Endodermal cell (in vitro differentiated cells): ENCODE measurements around the gene KRT2. TPM values are rescaled to one million over a fixed set of nuclear protein-coding genes. Genes with fewer than 3 reads are reported as not detected.
"Not testable (repeated sequence)": the region's sequence is repeated elsewhere in the genome, so short reads cannot be mapped to it uniquely, and the experiment has no call there.

Experiments used
- DNase-seq: peaks from one replicate; pipeline ENCODE4 v3.0.0-alpha.2; 2017
- H3K27ac ChIP-seq: 2 replicates; pipeline ENCODE4 v1.5.1; 2013; ENCODE audit warnings: mild to moderate bottlenecking, low read depth, low read length, moderate library complexity
- H3K27me3 ChIP-seq: 2 replicates; pipeline ENCODE4 v1.6.1; 2013; ENCODE audit warnings: mild to moderate bottlenecking, low read length, moderate library complexity; ENCODE audit not compliant: insufficient read depth, control insufficient read depth, poor library complexity, severe bottlenecking
- H3K36me3 ChIP-seq: 2 replicates; pipeline ENCODE4 v1.7.0; 2013; ENCODE audit warnings: mild to moderate bottlenecking, low read length, moderate library complexity; ENCODE audit not compliant: control insufficient read depth, insufficient read depth
- H3K4me1 ChIP-seq: one replicate; pipeline ENCODE4 v1.7.0; 2013; ENCODE audit warnings: low read length; ENCODE audit not compliant: control insufficient read depth, insufficient read depth
- H3K4me3 ChIP-seq: 2 replicates; pipeline ENCODE4 v1.5.1; 2013; ENCODE audit warnings: mild to moderate bottlenecking, low read length, moderate library complexity
- H3K9ac ChIP-seq: 2 replicates; pipeline ENCODE4 v1.6.1; 2013; ENCODE audit warnings: mild to moderate bottlenecking, low read length, moderate library complexity; ENCODE audit not compliant: poor library complexity, severe bottlenecking; ENCODE audit errors: extremely low read depth
- H3K9me3 ChIP-seq: 2 replicates; pipeline ENCODE4 v1.6.1; 2013; ENCODE audit warnings: mild to moderate bottlenecking, low read length, moderate library complexity; ENCODE audit not compliant: control insufficient read depth
- H3K27ac Mint-ChIP-seq: 2 replicates; pipeline ENCODE4 v1.8.0; 2020; ENCODE audit warnings: mixed read lengths
- H3K27me3 Mint-ChIP-seq: 2 replicates; pipeline ENCODE4 v1.8.0; 2021; ENCODE audit warnings: mild to moderate bottlenecking, mixed read lengths; ENCODE audit not compliant: insufficient read depth
- H3K36me3 Mint-ChIP-seq: 2 replicates; pipeline ENCODE4 v1.8.0; 2020; ENCODE audit warnings: low read depth, mixed read lengths
- H3K4me1 Mint-ChIP-seq: 2 replicates; pipeline ENCODE4 v1.8.0; 2020; ENCODE audit warnings: mixed read lengths
- H3K4me3 Mint-ChIP-seq: 2 replicates; pipeline ENCODE4 v1.8.0; 2020; ENCODE audit warnings: mild to moderate bottlenecking, moderate library complexity, mixed read lengths
- H3K9me3 Mint-ChIP-seq: 2 replicates; pipeline ENCODE4 v1.8.0; 2020; ENCODE audit warnings: mild to moderate bottlenecking, mixed read lengths
- CTCF ChIP-seq: fragments of 200-600 bp; sonication (generic); conservative IDR thresholded peaks from 2 replicates; pipeline ENCODE4 v1.5.0; 2021; ENCODE audit warnings: antibody characterized with exemption, mild to moderate bottlenecking
- WGBS, 2 experiments: methylation state at CpG; one replicate each; pipeline versions ENCODE4 v1.1.5 to v1.1.7; 2013; ENCODE audit warnings: missing lambda C conversion rate in 2 of 2, mixed read lengths in 1 of 2; ENCODE audit not compliant: insufficient coverage in 1 of 2, insufficient read length in 1 of 2; 5-methylcytosine and 5-hydroxymethylcytosine counted together
- total RNA-seq, 2 donors: library from RNA; stranded (reverse); fragmentation: NEBNext Ultra II Directional in 1 of 2; extraction: Animal tissue kit (Norgen Biotek cat#: 25700) in 1 of 2; gene quantifications; 2 replicates in 1 of 2; 3 replicates in 1 of 2; pipeline ENCODE4 v1.2.1, GENCODE V29; 2021

Gene KRT2
- total RNA-seq, 2 donors from 2014 or later = not detected

DNA sequence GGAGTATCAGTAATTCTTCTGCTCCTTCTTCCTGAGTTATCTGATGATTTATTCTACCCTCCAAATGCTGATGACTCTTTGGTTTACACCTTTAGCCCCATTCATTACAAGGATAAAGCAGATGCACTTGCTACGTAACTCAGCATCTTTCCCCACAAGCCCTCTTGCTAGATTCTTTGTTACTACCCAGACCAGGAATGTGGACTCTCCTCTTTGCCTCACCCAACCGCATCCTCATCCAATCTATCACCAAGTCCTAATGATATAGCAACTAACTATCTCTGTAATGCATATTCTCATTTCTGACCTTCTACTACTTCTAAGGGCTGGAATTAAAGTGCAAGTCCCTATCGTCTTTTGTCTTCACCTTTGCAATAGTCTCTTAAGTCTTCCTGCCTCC is 18.9 kb upstream of the KRT2 start:
- DNase-seq = no peak
- Mint-ChIP-seq H3K27me3 (peaks cover 36% of the 10 kb centered on the region), H3K4me1 (no peaks in the 10 kb centered on the region), H3K36me3 (no peaks in the 10 kb centered on the region), H3K9me3 (no peaks in the 10 kb centered on the region), H3K4me3 (no peak overlapping the region), H3K27ac (no peak overlapping the region)
- Histone ChIP-seq H3K9me3 (no peaks in the 10 kb centered on the region), H3K27ac (no peak overlapping the region), H3K4me3 (no peak overlapping the region), H3K9ac (no peak overlapping the region), H3K4me1 (no peaks in the 10 kb centered on the region), H3K36me3 (no peaks in the 10 kb centered on the region), H3K27me3 (peaks cover 58% of the 10 kb centered on the region)
- 93 to 96% methylated on average over 3 of the region's 3 CpGs for WGBS, 2 experiments
- TF ChIP-seq CTCF = no peak

- no peak overlapping the region for H3K4me3 Mint-ChIP-seq
- Histone ChIP-seq H3K9me3 (no peaks in the 10 kb centered on the region), H3K4me1 (no peaks in the 10 kb centered on the region), H3K27ac (no peak overlapping the region), H3K4me3 (no peak overlapping the region), H3K36me3 (no peaks in the 10 kb centered on the region), H3K27me3 (peaks cover 60% of the 10 kb centered on the region), H3K9ac (no peak overlapping the region)
- no peaks in the 10 kb centered on the region for H3K9me3 Mint-ChIP-seq
- no peak overlapping the region for H3K27ac Mint-ChIP-seq
- no peak for DNase-seq
- H3K27me3 Mint-ChIP-seq = peaks cover 32% of the 10 kb centered on the region
- H3K4me1 Mint-ChIP-seq = no peaks in the 10 kb centered on the region
- TF ChIP-seq CTCF = no peak
- H3K36me3 Mint-ChIP-seq = no peaks in the 10 kb centered on the region
- WGBS, 2 experiments = 98 to 100% methylated on average over 1 to 4 of the region's 4 CpGs
These were observed 18.5 kb upstream of the KRT2 start for GRCh38 chr12:52670506-52670905.

DNA sequence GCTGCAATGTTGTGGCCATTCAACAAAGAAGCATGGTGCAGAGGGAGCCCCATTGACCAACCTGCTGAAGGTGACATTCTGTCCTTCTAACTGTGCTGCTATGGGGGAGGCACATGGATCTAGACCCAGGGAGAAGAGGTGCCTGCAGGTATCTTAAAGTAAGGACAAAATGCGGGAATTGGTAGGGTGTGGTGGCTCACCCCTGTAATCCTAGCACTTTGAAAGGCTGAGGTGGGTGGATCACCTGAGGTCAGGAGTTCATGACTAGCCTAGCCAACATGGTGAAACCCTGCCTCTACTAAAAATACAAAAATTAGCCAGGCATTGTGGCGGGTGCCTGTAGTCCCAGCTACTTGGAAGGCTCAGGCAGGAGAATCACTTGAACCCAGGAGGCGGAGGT is 17.9 kb upstream of the KRT2 start:
- peaks cover 66% of the 10 kb centered on the region for H3K27me3 ChIP-seq
- H3K9ac ChIP-seq, DNase-seq, H3K4me1 Mint-ChIP-seq, H3K36me3 Mint-ChIP-seq, H3K27ac Mint-ChIP-seq, H3K4me1 ChIP-seq, H3K4me3 ChIP-seq, H3K9me3 Mint-ChIP-seq, H3K9me3 ChIP-seq, H3K4me3 Mint-ChIP-seq, H3K36me3 ChIP-seq, H3K27ac ChIP-seq: not testable (repeated sequence)
- H3K27me3 Mint-ChIP-seq = peaks cover 33% of the 10 kb centered on the region
- 80 to 96% methylated on average over 1 to 3 of the region's 3 CpGs for WGBS, 2 experiments

DNA sequence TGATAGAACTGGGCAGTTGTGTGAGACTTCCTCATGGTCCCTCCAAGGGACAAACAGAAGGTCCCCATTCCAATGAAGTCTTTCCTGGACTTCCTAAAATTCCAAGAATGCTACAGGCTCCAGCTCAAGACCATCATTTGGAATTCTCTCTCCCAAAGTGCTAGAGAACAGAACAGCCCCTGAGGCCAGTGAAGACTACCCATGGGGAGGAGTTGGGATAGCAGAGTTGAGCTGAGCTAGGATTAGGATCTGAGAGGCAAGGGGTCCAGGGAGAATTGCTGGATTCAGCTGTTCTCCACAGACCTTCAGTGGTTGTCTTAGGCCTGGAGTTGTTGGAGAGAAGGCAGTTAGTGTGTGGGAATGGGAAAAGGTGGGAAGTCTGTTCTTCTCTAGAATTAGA is 17.4 kb upstream of the KRT2 start:
- no peak overlapping the region for H3K27ac ChIP-seq
- H3K36me3 ChIP-seq = no peaks in the 10 kb centered on the region
- no peak for TF ChIP-seq CTCF
- Mint-ChIP-seq H3K36me3 (no peaks in the 10 kb centered on the region), H3K4me3 (no peak overlapping the region), H3K9me3 (no peaks in the 10 kb centered on the region), H3K27me3 (peaks cover 35% of the 10 kb centered on the region), H3K4me1 (no peaks in the 10 kb centered on the region), H3K27ac (no peak overlapping the region)
- no peak overlapping the region for H3K4me3 ChIP-seq
- no peak for DNase-seq
- H3K4me1 ChIP-seq = no peaks in the 10 kb centered on the region
- H3K27me3 ChIP-seq = peaks cover 66% of the 10 kb centered on the region
- H3K9me3 ChIP-seq = no peaks in the 10 kb centered on the region
- H3K9ac ChIP-seq = no peak overlapping the region
